CD8-positive, alpha-beta memory T cell (primary cell): ENCODE data around the gene CSNK2B. TPM values are rescaled to one million over a fixed set of nuclear protein-coding genes. Genes with fewer than 3 reads are reported as not detected.
A peak's percentile ranks its signal among the peaks of the same experiment; 100 is the strongest.

Source experiments
- CTCF ChIA-PET: fragments of 350-600 bp; sonication (Branson Sonifier 250); formaldehyde crosslinking; loops from one replicate; lab custom pipeline; 2021; ENCODE audit warnings: antibody characterized with exemption; lab: Charles Lee
- POLR2A ChIA-PET: fragments of 350-600 bp; sonication (Branson Sonifier 250); formaldehyde crosslinking; loops from one replicate; lab custom pipeline; 2021; ENCODE audit warnings: antibody characterized with exemption; lab: Charles Lee
- DNase-seq, 5 donors: peaks; one replicate each; pipeline versions ENCODE4 v3.0.0 to v3.0.0-alpha.2; 2020 to 2022; ENCODE audit warnings: mixed read lengths in 1 of 5
- H3K27ac ChIP-seq: one replicate; pipeline ENCODE4 v1.7.0; 2013; ENCODE audit warnings: low read depth, mild to moderate bottlenecking, low read length, moderate library complexity
- H3K27me3 ChIP-seq: 2 replicates; pipeline ENCODE4 v1.7.0; 2013; ENCODE audit warnings: low read length, mild to moderate bottlenecking; ENCODE audit not compliant: insufficient read depth, poor library complexity, severe bottlenecking
- H3K36me3 ChIP-seq: 2 replicates; pipeline ENCODE4 v1.7.0; 2013; ENCODE audit warnings: mild to moderate bottlenecking, low read length, moderate library complexity; ENCODE audit not compliant: insufficient read depth
- H3K4me1 ChIP-seq: 2 replicates; pipeline ENCODE4 v1.7.0; 2013; ENCODE audit warnings: mild to moderate bottlenecking, low read length, moderate library complexity; ENCODE audit not compliant: insufficient read depth
- H3K4me3 ChIP-seq: 2 replicates; pipeline ENCODE4 v1.7.0; 2013; ENCODE audit warnings: mild to moderate bottlenecking, low read length
- H3K9me3 ChIP-seq: 2 replicates; pipeline ENCODE4 v1.7.0; 2013; ENCODE audit warnings: mild to moderate bottlenecking, low read length
- H3K27ac Mint-ChIP-seq, 8 donors: one replicate each; pipeline ENCODE4 v1.8.0; 2020 to 2021; ENCODE audit warnings: mixed read lengths in 8 of 8, mild to moderate bottlenecking in 6 of 8, inconsistent platforms in 3 of 8, moderate library complexity in 3 of 8
- H3K27me3 Mint-ChIP-seq, 2 donors: one replicate each; pipeline ENCODE4 v1.8.0; 2020 to 2021; ENCODE audit warnings: mixed read lengths in 2 of 2, mild to moderate bottlenecking in 1 of 2, moderate library complexity in 1 of 2
- H3K36me3 Mint-ChIP-seq, 3 donors: one replicate each; pipeline ENCODE4 v1.8.0; 2020 to 2021; ENCODE audit warnings: mixed read lengths in 3 of 3, inconsistent platforms in 1 of 3, mild to moderate bottlenecking in 1 of 3
- H3K4me1 Mint-ChIP-seq, 3 donors: one replicate each; pipeline ENCODE4 v1.8.0; 2020 to 2021; ENCODE audit warnings: mixed read lengths in 3 of 3, inconsistent platforms in 1 of 3, mild to moderate bottlenecking in 1 of 3
- H3K4me3 Mint-ChIP-seq, 7 donors: one replicate each; pipeline ENCODE4 v1.8.0; 2020 to 2021; ENCODE audit warnings: mixed read lengths in 7 of 7, mild to moderate bottlenecking in 6 of 7, moderate library complexity in 4 of 7, inconsistent platforms in 2 of 7
- H3K9me3 Mint-ChIP-seq, 5 donors: one replicate each; pipeline ENCODE4 v1.8.0; 2020 to 2022; ENCODE audit warnings: mixed read lengths in 5 of 5, mild to moderate bottlenecking in 3 of 5, moderate library complexity in 2 of 5, inconsistent platforms in 1 of 5
- polyA plus RNA-seq: library from polyadenylated mRNA; unstranded; fragments of 300-500 nt; fragmentation: Illumina TruSeq; gene quantifications from one replicate; pipeline ENCODE4 v1.2.3, GENCODE V29; 2021
- total RNA-seq, 2 experiments: library from RNA; stranded (reverse); gene quantifications; one replicate each; pipeline ENCODE4 v1.2.3, GENCODE V29; 2021

Gene CSNK2B
- total and polyA plus RNA-seq, 3 experiments from 2014 or later, result 265 to 334 (median 323) TPM

DNA sequence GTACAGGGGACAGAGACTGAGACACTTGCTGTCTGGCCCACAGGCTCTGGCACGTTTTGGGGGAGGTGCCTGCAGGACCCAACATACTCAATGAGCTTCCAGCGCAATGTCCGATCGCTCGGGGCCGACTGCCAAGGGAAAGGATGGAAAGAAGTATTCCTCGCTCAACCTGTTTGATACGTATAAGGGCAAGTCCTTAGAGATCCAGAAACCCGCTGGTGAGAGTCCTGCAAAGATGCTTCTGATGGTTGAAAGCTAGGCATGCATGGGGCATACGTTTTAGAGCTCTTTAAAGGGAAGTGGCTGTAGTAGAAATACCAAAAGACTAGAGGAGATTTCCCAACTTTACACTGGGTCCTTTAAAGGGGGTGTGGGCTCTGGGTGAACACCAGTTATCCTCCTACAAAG is 43.2 kb upstream of the CSNK2B start:
- H3K4me3 Mint-ChIP-seq, result peak overlapping the region in 4 of 7 donors; percentile 33 to 91 (median 75)

DNA sequence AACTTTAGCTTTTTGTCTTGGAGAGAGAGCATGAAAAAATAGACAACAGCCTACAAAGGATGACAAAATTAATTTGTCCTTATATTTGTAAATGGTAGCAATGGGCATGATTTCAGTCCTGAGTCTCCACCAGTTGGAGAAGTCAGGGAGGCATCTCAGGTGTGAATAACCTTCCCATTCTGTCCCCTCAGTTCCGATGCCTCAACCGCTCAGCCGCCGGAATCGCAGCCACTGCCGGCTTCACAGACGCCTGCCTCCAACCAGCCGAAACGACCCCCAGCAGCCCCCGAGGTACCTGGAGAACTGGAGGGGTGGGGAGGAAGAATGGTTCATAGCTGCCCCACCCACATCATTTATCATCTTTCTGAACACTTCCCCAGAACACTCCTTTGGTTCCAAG is 41.8 kb upstream of the CSNK2B start:
- H3K4me1 Mint-ChIP-seq, result peaks cover 22 to 42% (median 23%) of the 10 kb centered on the region in 3 donors
- peaks cover 57% of the 10 kb centered on the region for H3K36me3 ChIP-seq
- H3K4me1 ChIP-seq, result peaks cover 17% of the 10 kb centered on the region
- no peak for DNase-seq
- peak overlapping the region in 3 of 8 donors; percentile 9 to 54 (median 26) for H3K27ac Mint-ChIP-seq
- no peaks in the 10 kb centered on the region for H3K27me3 ChIP-seq
- peaks cover 4 to 69% (median 33%) of the 10 kb centered on the region in 3 donors for H3K36me3 Mint-ChIP-seq
- no peaks in the 10 kb centered on the region for H3K27me3 Mint-ChIP-seq
- H3K4me3 Mint-ChIP-seq, result no peak overlapping the region
- no peaks in the 10 kb centered on the region for H3K9me3 ChIP-seq
- POLR2A ChIA-PET, result no interaction called here
- H3K4me3 ChIP-seq, result no peak overlapping the region
- no peak overlapping the region for H3K27ac ChIP-seq
- CTCF ChIA-PET, result no interaction called here
- no peaks in the 10 kb centered on the region for H3K9me3 Mint-ChIP-seq

More for the DNA sequence above, 43.2 kb upstream of the CSNK2B start:
- H3K27me3 ChIP-seq, result no peaks in the 10 kb centered on the region
- DNase-seq, result no peak
- Mint-ChIP-seq H3K36me3 (peaks cover 4 to 57% (median 26%) of the 10 kb centered on the region in 3 donors), H3K27ac (peak overlapping the region in 7 of 8 donors; percentile 39 to 99 (median 95)), H3K4me1 (peaks cover 22 to 41% (median 26%) of the 10 kb centered on the region in 3 donors), H3K27me3 (no peaks in the 10 kb centered on the region), H3K9me3 (no peaks in the 10 kb centered on the region)
- CTCF ChIA-PET, result interaction anchor here (0.9 to 2.4 kb wide), 5 partner anchors 11 to 72 kb away, joined by 3 to 15 read pairs (median 4); partner anchors contain the start of gene BAG6
- H3K4me1 ChIP-seq, result peaks cover 17% of the 10 kb centered on the region
- peaks cover 44% of the 10 kb centered on the region for H3K36me3 ChIP-seq
- POLR2A ChIA-PET, result interaction anchor here (0.6 to 0.8 kb wide), 3 partner anchors 17 to 38 kb away, joined by 3 to 9 read pairs (median 3); partner anchors contain the start of gene C6orf47
- H3K4me3 ChIP-seq, result no peak overlapping the region
- H3K27ac ChIP-seq, result no peak overlapping the region
- H3K9me3 ChIP-seq, result no peaks in the 10 kb centered on the region

DNA sequence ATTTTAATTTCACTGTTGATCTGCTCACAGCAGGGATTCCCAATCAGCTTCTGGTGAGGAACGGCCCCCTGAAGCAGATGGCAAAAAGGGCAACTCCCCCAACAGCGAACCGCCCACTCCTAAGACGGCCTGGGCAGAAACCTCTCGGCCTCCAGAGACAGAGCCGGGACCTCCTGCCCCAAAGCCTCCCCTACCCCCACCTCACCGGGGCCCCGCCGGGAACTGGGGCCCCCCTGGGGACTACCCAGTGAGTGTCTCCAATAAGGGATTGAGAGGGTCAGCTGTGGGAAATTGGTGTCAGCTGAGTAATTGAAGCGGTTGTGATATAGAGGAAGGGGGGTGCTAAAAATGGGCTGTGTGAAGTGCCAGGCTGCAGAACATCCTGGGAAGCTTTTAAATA is 38.9 kb upstream of the CSNK2B start:
- no peak overlapping the region for H3K27ac ChIP-seq
- no peak for DNase-seq
- no peaks in the 10 kb centered on the region for H3K9me3 ChIP-seq
- Mint-ChIP-seq H3K27me3 (no peaks in the 10 kb centered on the region), H3K4me3 (no peak overlapping the region), H3K27ac (peak overlapping the region in 2 of 8 donors; percentile 3 to 40), H3K4me1 (peaks cover 9 to 21% (median 9%) of the 10 kb centered on the region in 3 donors), H3K36me3 (peaks cover 9 to 91% (median 40%) of the 10 kb centered on the region in 3 donors), H3K9me3 (no peaks in the 10 kb centered on the region)
- ChIA-PET CTCF (no interaction called here), POLR2A (no interaction called here)
- H3K27me3 ChIP-seq, result no peaks in the 10 kb centered on the region
- peaks cover 79% of the 10 kb centered on the region for H3K36me3 ChIP-seq
- H3K4me3 ChIP-seq, result no peak overlapping the region
- peaks cover 2% of the 10 kb centered on the region for H3K4me1 ChIP-seq

DNA sequence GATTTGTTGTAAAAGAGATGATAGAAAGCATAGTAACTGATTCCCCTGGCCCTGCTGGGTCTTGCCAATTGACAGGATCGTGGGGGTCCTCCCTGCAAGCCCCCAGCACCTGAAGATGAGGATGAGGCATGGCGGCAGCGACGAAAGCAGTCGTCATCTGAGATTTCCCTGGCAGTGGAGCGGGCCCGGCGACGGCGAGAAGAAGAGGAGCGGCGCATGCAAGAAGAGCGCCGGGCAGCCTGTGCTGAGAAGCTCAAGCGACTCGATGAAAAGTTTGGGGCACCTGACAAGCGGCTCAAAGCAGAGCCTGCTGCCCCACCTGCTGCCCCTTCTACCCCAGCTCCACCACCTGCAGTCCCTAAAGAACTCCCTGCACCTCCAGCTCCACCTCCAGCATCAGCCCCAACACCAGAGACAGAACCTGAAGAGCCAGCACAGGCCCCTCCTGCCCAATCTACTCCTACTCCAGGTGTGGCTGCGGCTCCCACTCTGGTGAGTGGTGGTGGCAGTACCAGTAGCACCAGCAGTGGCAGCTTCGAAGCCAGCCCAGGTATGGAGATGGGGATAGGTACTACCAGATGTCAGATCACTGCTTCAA is 38.1 kb upstream of the CSNK2B start:
- POLR2A ChIA-PET, result no interaction called here
- DNase-seq, result no peak
- no peaks in the 10 kb centered on the region for H3K27me3 ChIP-seq
- no peaks in the 10 kb centered on the region for H3K4me1 ChIP-seq
- Mint-ChIP-seq H3K4me3 (peak overlapping the region in 1 of 7 donors; percentile 49), H3K27ac (peak overlapping the region in 1 of 8 donors; percentile 40), H3K4me1 (peaks cover under 1 to 13% (median under 1%) of the 10 kb centered on the region in 3 donors), H3K36me3 (peaks cover 9 to 91% (median 40%) of the 10 kb centered on the region in 3 donors), H3K9me3 (no peaks in the 10 kb centered on the region), H3K27me3 (no peaks in the 10 kb centered on the region)
- no peak overlapping the region for H3K27ac ChIP-seq
- CTCF ChIA-PET, result no interaction called here
- H3K4me3 ChIP-seq, result no peak overlapping the region
- no peaks in the 10 kb centered on the region for H3K9me3 ChIP-seq
- peaks cover 80% of the 10 kb centered on the region for H3K36me3 ChIP-seq

DNA sequence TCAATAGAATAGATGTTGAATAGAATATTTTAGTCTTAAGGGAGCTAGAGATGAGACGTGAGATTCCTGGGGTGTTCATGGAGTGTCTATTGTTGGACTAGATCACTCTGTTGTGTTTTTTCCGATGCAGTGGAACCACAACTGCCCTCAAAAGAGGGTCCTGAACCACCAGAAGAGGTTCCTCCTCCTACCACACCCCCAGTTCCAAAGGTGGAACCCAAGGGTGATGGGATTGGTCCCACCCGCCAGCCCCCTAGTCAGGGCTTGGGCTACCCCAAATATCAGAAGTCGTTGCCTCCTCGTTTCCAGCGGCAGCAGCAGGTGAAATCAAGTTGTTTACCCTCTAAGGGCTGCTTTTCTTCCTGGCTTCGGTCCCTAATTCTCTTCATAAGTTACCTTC is 36.9 kb upstream of the CSNK2B start:
- Mint-ChIP-seq H3K27ac (peak overlapping the region in 2 of 8 donors; percentile 21 to 59), H3K4me1 (peaks cover 0 to 6% (median 0%) of the 10 kb centered on the region in 3 donors), H3K4me3 (no peak overlapping the region), H3K36me3 (peaks cover 9 to 95% (median 36%) of the 10 kb centered on the region in 3 donors), H3K9me3 (no peaks in the 10 kb centered on the region), H3K27me3 (no peaks in the 10 kb centered on the region)
- ChIA-PET CTCF (interaction anchor here (1.4 kb wide), 1 partner anchor 78 kb away, joined by 3 read pairs; no protein-coding TSS in a partner anchor), POLR2A (no interaction called here)
- Histone ChIP-seq H3K36me3 (peaks cover 76% of the 10 kb centered on the region), H3K9me3 (no peaks in the 10 kb centered on the region), H3K4me1 (no peaks in the 10 kb centered on the region), H3K27ac (no peak overlapping the region), H3K4me3 (no peak overlapping the region), H3K27me3 (no peaks in the 10 kb centered on the region)
- no peak for DNase-seq

DNA sequence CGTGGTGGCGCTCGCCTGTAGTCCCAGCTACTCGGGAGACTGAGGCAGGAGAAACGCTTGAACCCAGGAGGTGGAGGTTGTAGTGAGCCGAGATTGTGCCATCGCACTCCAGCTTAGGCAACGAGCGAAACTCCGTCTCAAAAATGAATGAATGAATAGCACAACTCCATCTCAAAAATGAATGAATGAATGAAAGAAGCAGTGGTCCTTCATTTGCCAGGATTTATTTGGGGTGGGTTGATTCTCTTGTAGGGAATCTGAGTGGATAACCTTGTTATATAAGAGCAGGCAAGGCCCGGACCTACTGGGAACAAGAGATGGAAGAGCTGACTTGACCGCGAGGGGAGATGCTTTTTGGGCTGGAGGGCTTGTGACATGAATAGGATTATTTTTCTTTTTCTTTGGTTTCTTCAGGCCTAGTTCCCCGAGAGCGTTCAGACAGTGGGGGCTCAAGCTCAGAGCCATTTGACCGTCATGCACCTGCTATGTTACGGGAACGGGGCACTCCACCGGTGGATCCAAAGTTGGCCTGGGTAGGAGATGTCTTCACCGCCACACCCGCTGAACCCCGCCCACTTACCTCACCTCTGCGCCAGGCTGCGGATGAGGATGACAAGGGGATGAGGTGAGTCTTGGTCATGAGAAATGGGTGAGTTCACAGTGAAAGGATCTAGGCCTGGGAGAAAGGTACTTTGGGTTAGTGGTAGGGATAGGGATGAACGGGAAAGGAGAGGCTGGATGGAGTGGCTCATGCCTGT is 35.5 kb upstream of the CSNK2B start:
- ChIA-PET CTCF (interaction anchor here (0.7 to 1.4 kb wide), 2 partner anchors 37 to 80 kb away, joined by 3 read pairs; partner anchors contain the start of gene NCR3), POLR2A (interaction anchor here (1.2 kb wide), 1 partner anchor 34 kb away, joined by 3 read pairs; the partner anchor contains the start of gene GPANK1)
- Histone ChIP-seq H3K36me3 (peaks cover 77% of the 10 kb centered on the region), H3K27me3 (no peaks in the 10 kb centered on the region), H3K27ac (no peak overlapping the region), H3K9me3 (no peaks in the 10 kb centered on the region), H3K4me1 (no peaks in the 10 kb centered on the region), H3K4me3 (no peak overlapping the region)
- H3K27ac Mint-ChIP-seq, result peak overlapping the region in 2 of 8 donors; percentile 47 to 93
- peaks cover 0 to 6% (median 0%) of the 10 kb centered on the region in 3 donors for H3K4me1 Mint-ChIP-seq
- H3K36me3 Mint-ChIP-seq, result peaks cover 9 to 96% (median 31%) of the 10 kb centered on the region in 3 donors
- no peak overlapping the region for H3K4me3 Mint-ChIP-seq
- DNase-seq, result no peak
- H3K9me3 Mint-ChIP-seq, result no peaks in the 10 kb centered on the region
- no peaks in the 10 kb centered on the region for H3K27me3 Mint-ChIP-seq

DNA sequence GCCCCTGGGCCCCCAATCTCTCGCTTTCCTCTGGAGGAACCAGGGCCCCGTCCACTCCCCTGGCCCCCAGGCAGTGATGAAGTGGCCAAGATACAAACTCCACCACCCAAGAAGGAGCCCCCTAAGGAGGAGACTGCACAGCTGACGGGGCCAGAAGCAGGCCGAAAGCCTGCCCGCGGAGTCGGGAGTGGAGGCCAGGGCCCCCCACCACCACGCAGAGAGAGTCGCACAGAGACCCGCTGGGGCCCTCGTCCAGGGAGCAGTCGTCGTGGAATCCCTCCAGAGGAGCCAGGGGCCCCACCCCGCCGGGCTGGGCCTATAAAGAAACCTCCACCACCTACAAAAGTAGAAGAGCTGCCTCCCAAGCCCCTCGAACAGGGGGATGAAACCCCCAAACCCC is 34.7 kb upstream of the CSNK2B start:
- Mint-ChIP-seq H3K27ac (no peak overlapping the region), H3K4me3 (no peak overlapping the region), H3K9me3 (no peaks in the 10 kb centered on the region), H3K27me3 (no peaks in the 10 kb centered on the region), H3K36me3 (peaks cover 12 to 96% (median 27%) of the 10 kb centered on the region in 3 donors), H3K4me1 (peaks cover 0 to 6% (median 0%) of the 10 kb centered on the region in 3 donors)
- no peak for DNase-seq
- ChIA-PET CTCF (no interaction called here), POLR2A (no interaction called here)
- Histone ChIP-seq H3K36me3 (peaks cover 78% of the 10 kb centered on the region), H3K4me3 (no peak overlapping the region), H3K27ac (no peak overlapping the region), H3K4me1 (no peaks in the 10 kb centered on the region), H3K27me3 (no peaks in the 10 kb centered on the region), H3K9me3 (no peaks in the 10 kb centered on the region)
